ENCODE measurements around the gene BSN.

GRCh38 chr3:49554633-49555265, 472 bp downstream of the BSN start:
- TF ChIP-seq CTCF (IDR thresholded peaks at IDR 0.05; ENCODE audit: low read depth, low read length) = no peak
- no peak for TF ChIP-seq EZH2phosphoT487 (IDR thresholded peaks at IDR 0.05; ENCODE audit: low read depth)

Data from OCI-LY3 (cell line).